GM21723 (cell line): Measurements from ENCODE around the gene MYO10.

Experiments used
- ATAC-seq: cut with Tn5 transposase; IDR thresholded peaks from one replicate; pipeline ENCODE4 v1.9.1; 2021; ENCODE audit warnings: mild to moderate bottlenecking, moderate library complexity; ENCODE audit not compliant: unreplicated experiment

Gene MYO10

GRCh38 chr5:16644301-16644889 lies 291.7 kb downstream of the MYO10 start:
- ATAC-seq = no peak

- no peak for ATAC-seq
Observed at GRCh38 chr5:16642867-16643266, 293.2 kb downstream of the MYO10 start.

- no peak for ATAC-seq
Observed at GRCh38 chr5:16639206-16639605, 296.9 kb downstream of the MYO10 start.

GRCh38 chr5:16628376-16628775 lies 307.7 kb downstream of the MYO10 start:
- ATAC-seq = no peak

- ATAC-seq = peak; percentile 89
Observed at GRCh38 chr5:16626696-16627264, 309.3 kb downstream of the MYO10 start.

- no peak for ATAC-seq
Observed at GRCh38 chr5:16625096-16625495, 311.0 kb downstream of the MYO10 start.

- ATAC-seq = no peak
Observed at GRCh38 chr5:16619136-16619535, 317.0 kb downstream of the MYO10 start.

GRCh38 chr5:16618138-16618897 lies 317.8 kb downstream of the MYO10 start:
- no peak for ATAC-seq

- ATAC-seq = peak; percentile 20
Observed at GRCh38 chr5:16617274-16617968, 318.7 kb downstream of the MYO10 start.

GRCh38 chr5:16616536-16617273 lies 319.4 kb downstream of the MYO10 start, which contains the start of gene RETREG1:
RETREG1 (minus strand) TSS chr5:16616997; CDS start chr5:16616971, 26 bp downstream.
- ATAC-seq = peak; percentile 82

GRCh38 chr5:16615741-16616535 lies 320.1 kb downstream of the MYO10 start:
- ATAC-seq = peak; percentile 12

- ATAC-seq = no peak
Observed at GRCh38 chr5:16612007-16612406, 324.1 kb downstream of the MYO10 start.
